Heart left ventricle (tissue), 16 donors: ENCODE results near the gene SURF4. TPM values are rescaled to one million over a fixed set of nuclear protein-coding genes. Genes with fewer than 3 reads are reported as not detected.

Experiments used
- ATAC-seq, 4 donors: fragments of 200-7000 bp; cut with Tn5 transposase; one replicate each; pipeline ENCODE4 v1.9.1; 2020 to 2022; ENCODE audit warnings: moderate library complexity in 4 of 4, mild to moderate bottlenecking in 3 of 4, moderate number of reproducible peaks in 1 of 4
- DNase-seq, 5 donors: peaks; one replicate each; pipeline ENCODE4 v3.0.0-alpha.2; 2020
- H3K27ac ChIP-seq, 12 donors: fragments of 200-600 bp; sonication (generic) in 4 of 12; one replicate each; pipeline versions ENCODE4 v1.5.0 to v1.8.0; 2016 to 2022; ENCODE audit warnings: mild to moderate bottlenecking in 2 of 12
- H3K27me3 ChIP-seq, 9 donors: fragments of 200-600 bp; sonication (generic) in 2 of 9; one replicate each; pipeline versions ENCODE4 v1.5.1 to v1.8.0; 2016 to 2022; ENCODE audit warnings: mild to moderate bottlenecking in 3 of 9
- H3K36me3 ChIP-seq, 9 donors: fragments of 200-600 bp; sonication (generic) in 2 of 9; one replicate each; pipeline versions ENCODE4 v1.5.0 to v1.8.0; 2018 to 2022; ENCODE audit warnings: mild to moderate bottlenecking in 2 of 9
- H3K4me1 ChIP-seq, 12 donors: fragments of 200-600 bp; sonication (generic) in 4 of 12; one replicate each; pipeline versions ENCODE4 v1.5.0 to v1.8.0; 2016 to 2022; ENCODE audit warnings: mild to moderate bottlenecking in 3 of 12
- H3K4me3 ChIP-seq, 12 donors: fragments of 200-600 bp; sonication (generic) in 4 of 12; one replicate each; pipeline versions ENCODE4 v1.5.0 to v1.8.0; 2017 to 2022; ENCODE audit warnings: mild to moderate bottlenecking in 9 of 12, moderate library complexity in 4 of 12
- H3K9me3 ChIP-seq, 12 donors: fragments of 200-600 bp; sonication (generic) in 4 of 12; one replicate each; pipeline versions ENCODE4 v1.5.0 to v1.8.0; 2016 to 2022; ENCODE audit warnings: mild to moderate bottlenecking in 1 of 12
- POLR2A ChIP-seq, 2 donors: fragments of 450-650 bp; IDR thresholded peaks; one replicate each; pipeline ENCODE4 v1.6.1; 2017; ENCODE audit warnings: antibody characterized with exemption in 2 of 2, mild to moderate bottlenecking in 2 of 2, moderate library complexity in 2 of 2
- WGBS, 4 donors: extraction: QIAGEN DNeasy Blood & Tissue Kit in 2 of 4; methylation state at CpG; one replicate each; pipeline versions ENCODE4 v1.1.5 to v1.1.7; 2013 to 2018; 5-methylcytosine and 5-hydroxymethylcytosine counted together
- intact Hi-C, 10 donors: fragments of 100-400 bp; cut with DNase I; formaldehyde crosslinking; loops; one replicate each; pipeline versions ENCODE4 v1.11.1 to v1.14.2; 2022
- polyA plus RNA-seq, 2 donors: library from polyadenylated mRNA; stranded (reverse); fragments of 200-250 nt; gene quantifications; one replicate each; pipeline ENCODE4 v1.2.3, GENCODE V29; 2013
- total RNA-seq, 9 donors: library from RNA; depleted of rRNA in 2 of 9; stranded (reverse); fragments of >200 nt in 2 of 9; fragmentation: NEBNext Ultra II Directional in 3 of 9; extraction: Animal tissue kit (Norgen Biotek cat#: 25700) in 3 of 9; gene quantifications; one replicate each; pipeline versions ENCODE4 v1.1.0 to v1.2.4, GENCODE V29; 2016 to 2023
- TF ChIP-seq, protein P1 (sequence below), 12 donors: fragments of 200-600 bp; sonication (generic) in 4 of 12; IDR thresholded peaks; one replicate each; pipeline versions ENCODE4 v1.5.0 to v1.8.0; 2018 to 2022; ENCODE audit warnings: antibody characterized with exemption in 12 of 12, mild to moderate bottlenecking in 5 of 12
- donor health status: ischemic (EF 13 %, LVEDD 7.1; RV severe dilation, severe dysfunction).
- donor health status: healthy with polysubstance abuse.
- donor health status: DM: no; HTN: yes; CAD: no.
- donor health status: DM: no; HTN: no; CAD: no.
- donor health status: ischemic (EF 25% LVEDD 6.9; RV normal size, moderate dysfunction).
- donor health status: ischemic (EF 25% LVEDD 5.7; RV mildly dilated, moderate dysfunction).
- donor health status: healthy.
- donor health status: DM: yes; HTN: yes; CAD: no.
- donor health status: ischemic (EF 35%, LVEDD 5.7; RV mildly dilated, moderate dysfunction).
- donor health status: nonischemic (EF 11% LVEDD 7.7; RV severe dilation, severe dysfunction).
- donor health status: DM: yes; HTN: yes; CAD: no.
- donor health status: PGD.
- donor health status: ischemic (EF 29% LVEDD 5.4; RV normal size, mild dysfunction).
- donor health status: nonischemic (EF 23%, LVEDD 6.1; RV moderate dilation, normal function).

SURF4 gene
- total and polyA plus RNA-seq, 11 donors: 31.2 to 185 (median 77.8) TPM

DNA sequence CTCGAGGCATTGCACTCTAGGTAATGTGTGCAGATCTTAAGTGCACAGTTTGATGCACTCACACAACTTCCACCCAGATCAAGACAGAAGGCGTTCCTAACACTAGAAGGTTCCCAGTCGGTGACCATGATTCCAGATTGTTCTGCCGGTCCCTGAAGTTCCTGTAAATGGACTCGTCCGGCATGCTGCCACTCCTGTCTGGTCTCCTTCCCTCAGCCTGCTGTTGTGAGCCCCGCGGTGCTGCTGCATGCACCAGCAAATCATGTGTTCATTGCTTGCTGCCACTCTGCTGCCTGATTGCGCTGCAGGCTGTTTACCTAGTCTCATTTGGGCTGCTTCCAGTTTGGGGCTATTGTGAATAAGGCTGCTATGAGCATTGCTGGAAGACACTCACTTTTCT lies 11.8 kb upstream of the SURF4 start:
- Histone ChIP-seq H3K27me3 (peaks cover 0 to 4% (median 0%) of the 10 kb centered on the region in 9 donors), H3K4me3 (no peak overlapping the region), H3K4me1 (no peaks in the 10 kb centered on the region), H3K36me3 (no peaks in the 10 kb centered on the region), H3K27ac (no peak overlapping the region), H3K9me3 (no peaks in the 10 kb centered on the region)
- TF ChIP-seq, protein P1, sequence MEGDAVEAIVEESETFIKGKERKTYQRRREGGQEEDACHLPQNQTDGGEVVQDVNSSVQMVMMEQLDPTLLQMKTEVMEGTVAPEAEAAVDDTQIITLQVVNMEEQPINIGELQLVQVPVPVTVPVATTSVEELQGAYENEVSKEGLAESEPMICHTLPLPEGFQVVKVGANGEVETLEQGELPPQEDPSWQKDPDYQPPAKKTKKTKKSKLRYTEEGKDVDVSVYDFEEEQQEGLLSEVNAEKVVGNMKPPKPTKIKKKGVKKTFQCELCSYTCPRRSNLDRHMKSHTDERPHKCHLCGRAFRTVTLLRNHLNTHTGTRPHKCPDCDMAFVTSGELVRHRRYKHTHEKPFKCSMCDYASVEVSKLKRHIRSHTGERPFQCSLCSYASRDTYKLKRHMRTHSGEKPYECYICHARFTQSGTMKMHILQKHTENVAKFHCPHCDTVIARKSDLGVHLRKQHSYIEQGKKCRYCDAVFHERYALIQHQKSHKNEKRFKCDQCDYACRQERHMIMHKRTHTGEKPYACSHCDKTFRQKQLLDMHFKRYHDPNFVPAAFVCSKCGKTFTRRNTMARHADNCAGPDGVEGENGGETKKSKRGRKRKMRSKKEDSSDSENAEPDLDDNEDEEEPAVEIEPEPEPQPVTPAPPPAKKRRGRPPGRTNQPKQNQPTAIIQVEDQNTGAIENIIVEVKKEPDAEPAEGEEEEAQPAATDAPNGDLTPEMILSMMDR (IDR thresholded peaks at IDR 0.05): no peak
- TF ChIP-seq POLR2A (IDR thresholded peaks at IDR 0.05): no peak
- intact Hi-C loops: no loop called here
- DNase-seq (peak in 1 of 5 donors; percentile 13), ATAC-seq (no peak)
- 83 to 89% (median 87%) methylated on average over 9 of the region's 9 CpGs for WGBS, 4 donors

DNA sequence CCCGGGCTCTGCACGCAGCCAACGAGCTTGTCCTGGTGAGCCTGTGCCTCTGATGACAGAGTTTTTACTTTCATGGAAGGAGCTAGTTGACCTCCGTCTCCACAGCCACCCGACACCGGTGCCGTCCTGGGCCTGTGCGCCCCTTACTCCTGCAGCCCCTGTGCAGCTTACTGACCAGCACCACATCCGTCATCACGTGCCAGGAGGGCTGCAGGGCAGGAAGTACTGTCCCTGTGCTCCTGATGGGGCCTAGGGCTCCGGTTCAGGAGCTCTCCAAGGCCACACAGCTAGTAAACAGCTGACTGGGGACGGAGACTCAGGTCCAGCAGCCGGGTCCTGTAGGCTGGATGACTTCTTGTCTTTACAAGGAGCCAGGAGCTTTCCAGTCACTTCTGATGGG lies 10.5 kb upstream of the SURF4 start:
- intact Hi-C loops: no loop called here
- no peaks in the 10 kb centered on the region for H3K36me3 ChIP-seq
- DNase-seq (no peak), ATAC-seq (no peak)
- H3K4me3 ChIP-seq: no peak overlapping the region
- TF ChIP-seq, protein P1 (IDR thresholded peaks at IDR 0.05): no peak
- TF ChIP-seq POLR2A (IDR thresholded peaks at IDR 0.05): no peak
- peaks cover 0 to 4% (median 0%) of the 10 kb centered on the region in 9 donors for H3K27me3 ChIP-seq
- no peaks in the 10 kb centered on the region for H3K9me3 ChIP-seq
- 78 to 99% (median 80%) methylated on average over 8 to 13 of the region's 13 CpGs for WGBS, 4 donors
- no peak overlapping the region for H3K27ac ChIP-seq
- H3K4me1 ChIP-seq: no peaks in the 10 kb centered on the region

DNA sequence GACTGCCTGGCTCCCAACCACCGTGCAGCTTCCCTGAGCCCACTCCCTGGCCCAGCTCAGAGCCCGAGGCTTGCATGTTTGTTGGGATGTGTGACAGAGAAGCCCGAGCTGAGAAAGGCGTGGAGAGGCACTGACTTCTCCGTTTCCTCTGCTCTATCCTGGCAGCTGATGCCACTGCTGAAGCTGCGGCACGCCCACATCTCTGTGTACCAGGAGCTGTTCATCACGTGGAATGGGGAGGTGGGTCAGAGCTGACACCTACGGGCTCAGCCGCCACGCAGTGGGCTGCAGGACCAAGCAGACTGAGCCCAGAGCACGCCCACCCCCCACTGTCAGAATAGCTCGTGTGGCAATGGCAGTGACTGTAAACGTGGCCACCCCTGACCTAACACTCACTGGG lies 9.6 kb upstream of the SURF4 start:
- intact Hi-C loops: no loop called here
- no peaks in the 10 kb centered on the region for H3K4me1 ChIP-seq
- DNase-seq (no peak), ATAC-seq (no peak)
- H3K27ac ChIP-seq: no peak overlapping the region
- H3K9me3 ChIP-seq: no peaks in the 10 kb centered on the region
- H3K4me3 ChIP-seq: no peak overlapping the region
- no peaks in the 10 kb centered on the region for H3K27me3 ChIP-seq
- no peaks in the 10 kb centered on the region for H3K36me3 ChIP-seq
- TF ChIP-seq POLR2A (IDR thresholded peaks at IDR 0.05): no peak
- TF ChIP-seq, protein P1 (IDR thresholded peaks at IDR 0.05): no peak
- WGBS, 4 donors: 86 to 90% (median 87%) methylated on average over 13 to 14 of the region's 14 CpGs

DNA sequence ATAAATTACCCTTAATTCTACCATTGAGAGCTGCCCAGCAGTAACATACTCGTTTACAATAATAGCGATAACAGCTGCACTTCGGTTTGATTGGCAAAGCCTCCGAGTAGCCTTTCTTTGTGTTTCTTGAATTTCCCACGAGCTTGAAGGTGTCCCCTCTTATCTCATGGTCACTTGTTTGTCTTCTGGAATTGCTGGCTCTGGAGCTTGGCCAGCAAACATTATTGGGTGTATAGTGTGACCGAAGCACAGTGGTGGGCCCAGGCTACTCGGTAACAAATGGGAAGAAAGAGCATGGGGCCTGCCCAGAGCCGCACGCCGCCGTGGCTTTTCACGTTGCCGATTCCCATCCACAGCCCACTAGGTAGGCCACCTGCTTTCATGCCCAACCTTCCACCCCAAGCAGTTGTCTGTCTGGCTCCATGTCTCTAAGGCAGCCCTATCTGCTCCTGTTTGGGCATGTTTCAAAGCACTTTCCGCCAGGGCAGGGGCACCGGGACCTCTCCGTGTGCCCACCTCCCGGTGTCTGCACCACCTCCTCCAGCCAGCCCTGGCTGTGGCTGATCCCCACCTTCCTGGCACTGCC lies 9.0 kb upstream of the SURF4 start:
- H3K27ac ChIP-seq: no peak overlapping the region
- no peak for ATAC-seq

More for the DNA sequence above, 9.0 kb upstream of the SURF4 start:
- intact Hi-C loops: no loop called here
- peak in 1 of 5 donors; percentile 30 for DNase-seq
- Histone ChIP-seq H3K4me1 (no peaks in the 10 kb centered on the region), H3K9me3 (no peaks in the 10 kb centered on the region), H3K27me3 (no peaks in the 10 kb centered on the region), H3K4me3 (no peak overlapping the region), H3K36me3 (no peaks in the 10 kb centered on the region)
- WGBS, 4 donors: 81 to 91% (median 88%) methylated on average over 17 of the region's 17 CpGs
- TF ChIP-seq POLR2A (IDR thresholded peaks at IDR 0.05): no peak
- TF ChIP-seq, protein P1 (IDR thresholded peaks at IDR 0.05): no peak
